IMR-90 (cell line): Measurements from ENCODE around the gene DNTT. TPM values are rescaled to one million over a fixed set of nuclear protein-coding genes. Genes with fewer than 3 reads are reported as not detected.

Experiments
- ATAC-seq: fragments of 200-7000 bp; cut with Tn5 transposase; 2 replicates; pipeline ENCODE4 v1.9.1; 2020; ENCODE audit warnings: low read depth, mild to moderate bottlenecking, moderate library complexity
- BruUV-seq: library from RNA; stranded (reverse); fragments of 400-500 nt; replicated peaks from 2 replicates; lab custom pipeline; 2021; lab: Mats Ljungman, UMichigan
- CTCF ChIA-PET: fragments of 300-600 bp; formaldehyde crosslinking; extraction: SDS; loops from one replicate; lab custom pipeline; 2021; ENCODE audit warnings: antibody characterized with exemption; lab: Yijun Ruan, JAX
- POLR2A ChIA-PET: fragments of 300-600 bp; sonication (Branson Sonifier 250); formaldehyde crosslinking; loops from one replicate; lab custom pipeline; 2022; ENCODE audit warnings: antibody characterized with exemption; ENCODE audit not compliant: unreplicated experiment; lab: Charles Lee
- DNase-seq: peaks from one replicate; pipeline ENCODE4 v3.0.0; 2013
- H2AFZ ChIP-seq: replicated peaks from 2 replicates; pipeline ENCODE3; 2013; ENCODE audit warnings: low read length, mild to moderate bottlenecking; ENCODE audit not compliant: poor library complexity
- H2AK5ac ChIP-seq: 2 replicates; pipeline ENCODE4 v1.6.1; 2013; ENCODE audit warnings: low read depth, low read length, inconsistent platforms
- H2AK9ac ChIP-seq: replicated peaks from 2 replicates; pipeline ENCODE3; 2013; ENCODE audit warnings: mild to moderate bottlenecking, low read depth, low read length, moderate library complexity; ENCODE audit not compliant: poor library complexity
- H2BK120ac ChIP-seq: 2 replicates; pipeline ENCODE4 v1.6.1; 2013; ENCODE audit warnings: low read depth, low read length, inconsistent platforms
- H2BK15ac ChIP-seq: 3 replicates; pipeline ENCODE4 v1.6.1; 2013; ENCODE audit warnings: low read depth, low read length, inconsistent platforms
- H2BK20ac ChIP-seq: 2 replicates; pipeline ENCODE4 v1.6.1; 2013; ENCODE audit warnings: low read depth, mild to moderate bottlenecking, inconsistent platforms, low read length, moderate library complexity
- H2BK5ac ChIP-seq: 2 replicates; pipeline ENCODE4 v1.6.1; 2013; ENCODE audit warnings: mild to moderate bottlenecking, low read depth, low read length, inconsistent platforms; ENCODE audit not compliant: poor library complexity, severe bottlenecking
- H3K14ac ChIP-seq: replicated peaks from 2 replicates; pipeline ENCODE4 v1.6.1; 2013; ENCODE audit warnings: low read depth, low read length, inconsistent platforms
- H3K18ac ChIP-seq: 2 replicates; pipeline ENCODE4 v1.6.1; 2013; ENCODE audit warnings: low read depth, low read length, control low read depth
- H3K23ac ChIP-seq: 2 replicates; pipeline ENCODE4 v1.6.1; 2013; ENCODE audit warnings: low read depth, low read length, inconsistent platforms
- H3K27ac ChIP-seq: 2 replicates; pipeline ENCODE4 v1.5.1; 2013; ENCODE audit warnings: mild to moderate bottlenecking, control low read depth, low read length; ENCODE audit not compliant: insufficient read depth
- H3K27me3 ChIP-seq: 2 replicates; pipeline ENCODE4 v1.6.1; 2013; ENCODE audit warnings: low read length; ENCODE audit not compliant: control insufficient read depth, insufficient read depth
- H3K36me3 ChIP-seq: 2 replicates; pipeline ENCODE4 v1.6.1; 2013; ENCODE audit warnings: low read length, mixed read lengths; ENCODE audit not compliant: control insufficient read depth, insufficient read depth
- H3K4ac ChIP-seq: 2 replicates; pipeline ENCODE4 v1.6.1; 2013; ENCODE audit warnings: low read depth, low read length, inconsistent platforms
- H3K4me1 ChIP-seq: 2 replicates; pipeline ENCODE4 v1.6.1; 2013; ENCODE audit warnings: low read length, mixed read lengths; ENCODE audit not compliant: control insufficient read depth, insufficient read depth
- H3K4me2 ChIP-seq: 2 replicates; pipeline ENCODE4 v1.6.1; 2013; ENCODE audit warnings: low read depth, mild to moderate bottlenecking, control low read depth, low read length, moderate library complexity
- H3K4me3 ChIP-seq: 2 replicates; pipeline ENCODE4 v1.5.1; 2013; ENCODE audit warnings: low read depth, mild to moderate bottlenecking, control low read depth, low read length, moderate library complexity; ENCODE audit not compliant: insufficient read depth
- H3K56ac ChIP-seq: 2 replicates; pipeline ENCODE4 v1.6.1; 2013; ENCODE audit warnings: low read length, inconsistent platforms; ENCODE audit not compliant: insufficient read depth; ENCODE audit errors: extremely low read depth
- H3K79me1 ChIP-seq, 2 experiments: 2 replicates each; pipeline ENCODE4 v1.6.1; 2013; ENCODE audit warnings: low read length in 2 of 2, inconsistent platforms in 1 of 2, low read depth in 1 of 2
- H3K9ac ChIP-seq: 2 replicates; pipeline ENCODE4 v1.6.1; 2013; ENCODE audit warnings: low read depth, low read length, control low read depth
- H3K9me1 ChIP-seq: 2 replicates; pipeline ENCODE4 v1.6.1; 2013; ENCODE audit warnings: low read length, inconsistent platforms; ENCODE audit not compliant: insufficient read depth
- H3K9me3 ChIP-seq: 2 replicates; pipeline ENCODE4 v1.6.1; 2013; ENCODE audit warnings: low read length; ENCODE audit not compliant: control insufficient read depth, insufficient read depth
- H4K20me1 ChIP-seq: 2 replicates; pipeline ENCODE4 v1.6.1; 2013; ENCODE audit warnings: low read length, inconsistent platforms; ENCODE audit not compliant: insufficient read depth
- H4K5ac ChIP-seq: 2 replicates; pipeline ENCODE4 v1.6.1; 2013; ENCODE audit warnings: mild to moderate bottlenecking, low read depth, low read length, control low read depth
- H4K8ac ChIP-seq, 2 experiments: 2 replicates each; pipeline ENCODE4 v1.6.1; 2013; ENCODE audit warnings: low read depth in 2 of 2, low read length in 2 of 2, control low read depth in 1 of 2, inconsistent platforms in 1 of 2
- H4K91ac ChIP-seq: 2 replicates; pipeline ENCODE4 v1.6.1; 2013; ENCODE audit warnings: low read depth, low read length, inconsistent platforms; ENCODE audit not compliant: insufficient read depth
- BHLHE40 ChIP-seq: fragments of 150-350 bp; IDR thresholded peaks from 2 replicates; pipeline ENCODE4 v1.6.1; 2016; ENCODE audit warnings: mild to moderate bottlenecking, low read depth, low read length
- CEBPB ChIP-seq: IDR thresholded peaks from 2 replicates; pipeline ENCODE4 v1.6.1; 2012; ENCODE audit warnings: low read depth, low read length, improper control_type of control experiment
- CHD1 ChIP-seq: IDR thresholded peaks from 2 replicates; pipeline ENCODE4 v1.6.1; 2012; ENCODE audit warnings: low read depth, low read length, improper control_type of control experiment
- FOS ChIP-seq: fragments of 150-350 bp; IDR thresholded peaks from 2 replicates; pipeline ENCODE4 v1.6.1; 2016; ENCODE audit warnings: low read depth, low read length
- MAZ ChIP-seq: IDR thresholded peaks from 2 replicates; pipeline ENCODE4 v1.6.1; 2012; ENCODE audit warnings: low read depth, mild to moderate bottlenecking, low read length, improper control_type of control experiment, moderate library complexity, borderline replicate concordance
- MXI1 ChIP-seq: IDR thresholded peaks from 2 replicates; pipeline ENCODE4 v1.6.1; 2012; ENCODE audit warnings: low read depth, mild to moderate bottlenecking, low read length, moderate library complexity, borderline replicate concordance
- NFE2L2 ChIP-seq: fragments of 150-350 bp; IDR thresholded peaks from 2 replicates; pipeline ENCODE4 v1.6.1; 2016; ENCODE audit warnings: low read depth, mild to moderate bottlenecking, low read length
- POLR2A ChIP-seq: IDR thresholded peaks from 2 replicates; pipeline ENCODE4 v1.6.1; 2012; ENCODE audit warnings: mild to moderate bottlenecking, low read depth, low read length
- RAD21 ChIP-seq: IDR thresholded peaks from 2 replicates; pipeline ENCODE4 v1.6.1; 2012; ENCODE audit warnings: low read length, improper control_type of control experiment
- RCOR1 ChIP-seq: IDR thresholded peaks from 2 replicates; pipeline ENCODE4 v1.6.1; 2012; ENCODE audit warnings: mild to moderate bottlenecking, low read length, improper control_type of control experiment; ENCODE audit not compliant: insufficient replicate concordance
- RFX5 ChIP-seq: IDR thresholded peaks from 2 replicates; pipeline ENCODE4 v1.8.0; 2012; ENCODE audit warnings: low read depth, mild to moderate bottlenecking, low read length, moderate library complexity
- SMC3 ChIP-seq: fragments of 150-350 bp; IDR thresholded peaks from 2 replicates; pipeline ENCODE4 v1.6.1; 2016; ENCODE audit warnings: low read depth, mild to moderate bottlenecking, antibody characterized with exemption, low read length, moderate library complexity
- WGBS, 2 experiments: methylation state at CpG; one replicate each; pipeline versions ENCODE4 v1.1.5 to v1.1.7; 2013; ENCODE audit warnings: missing lambda C conversion rate in 2 of 2; ENCODE audit not compliant: insufficient read length in 1 of 2; ENCODE audit errors: extremely low coverage in 2 of 2; 5-methylcytosine and 5-hydroxymethylcytosine counted together
- dilution Hi-C: fragments of 300-500 bp; cut with HindIII; formaldehyde crosslinking; loops from one replicate; pipeline ENCODE4 v1.14.3; 2018; ENCODE audit warnings: low sequenced_read_pairs; ENCODE audit not compliant: unreplicated experiment
- in situ Hi-C: fragments of 300-500 bp; cut with MboI; formaldehyde crosslinking; loops from 3 replicates; pipeline ENCODE4 v1.14.3; 2019; ENCODE audit warnings: low sequenced_read_pairs, inconsistent platforms, mixed read lengths
- intact Hi-C: fragments of 100-400 bp; cut with micrococcal nuclease; formaldehyde crosslinking; loops from 2 replicates; pipeline ENCODE4 v1.10.0; 2022
- polyA plus RNA-seq, 3 experiments: library from polyadenylated mRNA; depleted of rRNA; stranded (reverse); fragments of >200 nt; gene quantifications; 2 replicates each; pipeline ENCODE4 v1.2.3, GENCODE V29; 2012; ENCODE audit warnings: low replicate concordance in 1 of 3
- total RNA-seq: library from RNA; depleted of rRNA; stranded (reverse); fragments of >200 nt; gene quantifications from 2 replicates; pipeline ENCODE4 v1.2.3, GENCODE V29; 2012
- TF ChIP-seq, protein P1 (sequence below): fragments of 150-350 bp; IDR thresholded peaks from 2 replicates; pipeline ENCODE4 v1.6.1; 2017; ENCODE audit warnings: mild to moderate bottlenecking, antibody characterized with exemption, low read length, low read depth
- TF ChIP-seq, protein P2 (sequence below): fragments of 150-350 bp; IDR thresholded peaks from 2 replicates; pipeline ENCODE4 v1.6.1; 2016; ENCODE audit warnings: low read depth, mild to moderate bottlenecking, low read length, moderate library complexity, borderline replicate concordance

The DNTT gene
- total and polyA plus RNA-seq, 2 of the 4 experiments (the other 2 are of a cell fraction): not detected

DNA sequence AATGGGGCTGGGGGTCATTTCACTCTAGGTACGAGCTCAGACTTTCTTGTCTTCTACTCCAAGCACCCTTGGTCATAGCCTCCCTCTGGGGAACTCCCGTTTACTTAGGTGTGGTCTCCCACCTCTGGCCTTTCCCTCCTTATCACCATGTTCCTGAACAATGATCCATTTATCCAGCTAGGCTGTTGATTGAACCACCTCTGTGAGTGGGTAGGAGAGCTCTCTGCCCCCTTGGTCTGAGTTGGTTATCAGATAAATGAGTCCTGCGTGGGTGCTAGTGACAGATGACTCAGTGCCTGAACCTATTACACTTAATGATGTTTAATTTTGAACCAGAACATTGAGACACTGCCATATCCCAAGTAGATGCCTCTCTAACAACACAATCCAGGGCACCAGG, 42.3 kb upstream of the DNTT start:
- dilution Hi-C loops (no loop called here), in situ Hi-C loops (no loop called here), intact Hi-C loops (no loop called here)
- Histone ChIP-seq H3K4me2 (no peak overlapping the region), H3K18ac (no peak overlapping the region), H3K27me3 (no peaks in the 10 kb centered on the region), H2AFZ (no peak overlapping the region), H2BK20ac (no peak overlapping the region), H2BK120ac (no peak overlapping the region), H3K79me1 (no peaks in the 10 kb centered on the region), H3K27ac (no peak overlapping the region), H3K4ac (no peak overlapping the region), H2BK15ac (no peak overlapping the region), H3K4me3 (no peak overlapping the region), H3K14ac (no peak overlapping the region), H2BK5ac (no peak overlapping the region), H3K56ac (no peak overlapping the region), H4K91ac (no peak overlapping the region), H2AK9ac (no peak overlapping the region), H4K5ac (no peak overlapping the region), H3K23ac (no peak overlapping the region), H3K9me3 (no peaks in the 10 kb centered on the region), H3K9ac (no peak overlapping the region), H2AK5ac (no peak overlapping the region), H4K8ac (no peak overlapping the region), H3K9me1 (no peaks in the 10 kb centered on the region), H4K20me1 (no peaks in the 10 kb centered on the region), H3K4me1 (no peaks in the 10 kb centered on the region), H3K36me3 (no peaks in the 10 kb centered on the region)
- ChIA-PET CTCF (no interaction called here), POLR2A (interaction anchor here (0.6 kb wide), 1 partner anchor 9 kb away, joined by 5 read pairs; the partner anchor contains the start of gene BLNK)
- ATAC-seq: no peak
- DNase-seq: no peak
- no TSS peak for BruUV-seq
- no CpG with 5 or more reads among the region's 3 CpGs for WGBS, 2 experiments
- no peak for TF ChIP-seq MAZ
- TF ChIP-seq BHLHE40: no peak
- TF ChIP-seq CHD1: no peak
- no peak for TF ChIP-seq POLR2A
- TF ChIP-seq NFE2L2: no peak
- no peak for TF ChIP-seq RCOR1
- TF ChIP-seq CEBPB: no peak
- TF ChIP-seq SMC3: no peak
- no peak for TF ChIP-seq RFX5
- TF ChIP-seq, protein P1, sequence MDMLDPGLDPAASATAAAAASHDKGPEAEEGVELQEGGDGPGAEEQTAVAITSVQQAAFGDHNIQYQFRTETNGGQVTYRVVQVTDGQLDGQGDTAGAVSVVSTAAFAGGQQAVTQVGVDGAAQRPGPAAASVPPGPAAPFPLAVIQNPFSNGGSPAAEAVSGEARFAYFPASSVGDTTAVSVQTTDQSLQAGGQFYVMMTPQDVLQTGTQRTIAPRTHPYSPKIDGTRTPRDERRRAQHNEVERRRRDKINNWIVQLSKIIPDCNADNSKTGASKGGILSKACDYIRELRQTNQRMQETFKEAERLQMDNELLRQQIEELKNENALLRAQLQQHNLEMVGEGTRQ: no peak
- no peak for TF ChIP-seq FOS
- no peak for TF ChIP-seq RAD21
- TF ChIP-seq, protein P2, sequence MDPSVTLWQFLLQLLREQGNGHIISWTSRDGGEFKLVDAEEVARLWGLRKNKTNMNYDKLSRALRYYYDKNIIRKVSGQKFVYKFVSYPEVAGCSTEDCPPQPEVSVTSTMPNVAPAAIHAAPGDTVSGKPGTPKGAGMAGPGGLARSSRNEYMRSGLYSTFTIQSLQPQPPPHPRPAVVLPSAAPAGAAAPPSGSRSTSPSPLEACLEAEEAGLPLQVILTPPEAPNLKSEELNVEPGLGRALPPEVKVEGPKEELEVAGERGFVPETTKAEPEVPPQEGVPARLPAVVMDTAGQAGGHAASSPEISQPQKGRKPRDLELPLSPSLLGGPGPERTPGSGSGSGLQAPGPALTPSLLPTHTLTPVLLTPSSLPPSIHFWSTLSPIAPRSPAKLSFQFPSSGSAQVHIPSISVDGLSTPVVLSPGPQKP: no peak
- no peak for TF ChIP-seq MXI1
